NT2/D1 (cell line): Measurements from ENCODE around the gene ZNF618.

Source experiments
- DNase-seq: peaks from one replicate; pipeline ENCODE4 v3.0.0-alpha.2; 2011; ENCODE audit warnings: low read depth, low spot score
- H3K27me3 ChIP-seq: 2 replicates; pipeline ENCODE4 v1.6.0; 2011; ENCODE audit warnings: mild to moderate bottlenecking; ENCODE audit not compliant: insufficient read length, insufficient read depth
- H3K36me3 ChIP-seq: 2 replicates; pipeline ENCODE4 v1.6.1; 2011; ENCODE audit warnings: mild to moderate bottlenecking, low read length, mixed read lengths; ENCODE audit not compliant: insufficient read depth, insufficient read length
- H3K4me1 ChIP-seq: 2 replicates; pipeline ENCODE4 v1.5.1; 2011; ENCODE audit not compliant: insufficient read depth, insufficient read length
- H3K4me3 ChIP-seq: 2 replicates; pipeline ENCODE4 v1.5.1; 2011; ENCODE audit warnings: low read depth; ENCODE audit not compliant: insufficient read length
- H3K9ac ChIP-seq: 2 replicates; pipeline ENCODE4 v1.6.0; 2011; ENCODE audit warnings: low read depth; ENCODE audit not compliant: insufficient read length
- H3K9me3 ChIP-seq: 2 replicates; pipeline ENCODE4 v1.5.1; 2011; ENCODE audit warnings: mild to moderate bottlenecking, low read length; ENCODE audit not compliant: insufficient read depth
- SUZ12 ChIP-seq: IDR thresholded peaks from 2 replicates; pipeline ENCODE4 v1.6.1; 2011; ENCODE audit not compliant: insufficient read length, insufficient read depth; ENCODE audit errors: extremely low read depth
- YY1 ChIP-seq: IDR thresholded peaks from 2 replicates; pipeline ENCODE4 v1.6.1; 2011; ENCODE audit not compliant: insufficient read length, insufficient read depth
- ZNF274 ChIP-seq: IDR thresholded peaks from 2 replicates; pipeline ENCODE4 v1.6.1; 2011; ENCODE audit warnings: mild to moderate bottlenecking, low read depth, low read length

ZNF618 gene

GRCh38 chr9:114098021-114098935, 222.2 kb downstream of the ZNF618 start:
- H3K4me3 ChIP-seq = peak overlapping the region; percentile 64
- peaks cover 11% of the 10 kb centered on the region for H3K4me1 ChIP-seq
- H3K9ac ChIP-seq = peak overlapping the region; percentile 79
- peaks cover 16% of the 10 kb centered on the region for H3K9me3 ChIP-seq
- DNase-seq = peak; percentile 63
- no peak for TF ChIP-seq SUZ12
- TF ChIP-seq ZNF274 = no peak
- no peak for TF ChIP-seq YY1
- no peaks in the 10 kb centered on the region for H3K36me3 ChIP-seq
- H3K27me3 ChIP-seq = peaks cover 17% of the 10 kb centered on the region

GRCh38 chr9:114098936-114099668, 223.0 kb downstream of the ZNF618 start, which contains the start of gene KIF12:
TSS of gene KIF12 (minus strand) at chr9:114099292. CDS start at chr9:114099276, 16 bp downstream.
- Histone ChIP-seq H3K27me3 (peaks cover 17% of the 10 kb centered on the region), H3K4me3 (peak within 1 kb of the TSS; percentile 64), H3K9ac (peak within 1 kb of the TSS; percentile 79), H3K9me3 (peaks cover 17% of the 10 kb centered on the region), H3K4me1 (peaks cover 11% of the 10 kb centered on the region), H3K36me3 (no peaks in the 10 kb centered on the region)
- no peak for DNase-seq
- TF ChIP-seq YY1 (no peak), SUZ12 (no peak), ZNF274 (no peak)

GRCh38 chr9:114099669-114100270, 223.7 kb downstream of the ZNF618 start:
- H3K9me3 ChIP-seq = peaks cover 17% of the 10 kb centered on the region
- no peak for DNase-seq
- peaks cover 17% of the 10 kb centered on the region for H3K27me3 ChIP-seq
- peaks cover 11% of the 10 kb centered on the region for H3K4me1 ChIP-seq
- H3K9ac ChIP-seq = no peak overlapping the region
- TF ChIP-seq YY1 (no peak), ZNF274 (no peak), SUZ12 (no peak)
- H3K36me3 ChIP-seq = no peaks in the 10 kb centered on the region
- peak overlapping the region; percentile 64 for H3K4me3 ChIP-seq

- Histone ChIP-seq H3K27me3 (peaks cover 17% of the 10 kb centered on the region), H3K9me3 (peaks cover 17% of the 10 kb centered on the region), H3K9ac (no peak overlapping the region), H3K4me1 (peaks cover 11% of the 10 kb centered on the region), H3K4me3 (no peak overlapping the region), H3K36me3 (no peaks in the 10 kb centered on the region)
- no peak for DNase-seq
- TF ChIP-seq SUZ12 (no peak), YY1 (no peak), ZNF274 (no peak)
These were observed 224.4 kb downstream of the ZNF618 start for GRCh38 chr9:114100536-114100935.

GRCh38 chr9:114102484-114102883, 226.4 kb downstream of the ZNF618 start:
- no peaks in the 10 kb centered on the region for H3K36me3 ChIP-seq
- no peak overlapping the region for H3K4me3 ChIP-seq
- peaks cover 17% of the 10 kb centered on the region for H3K27me3 ChIP-seq
- TF ChIP-seq ZNF274 (no peak), SUZ12 (no peak)
- H3K9me3 ChIP-seq = peaks cover 17% of the 10 kb centered on the region
- H3K4me1 ChIP-seq = peaks cover 7% of the 10 kb centered on the region
- H3K9ac ChIP-seq = no peak overlapping the region
- DNase-seq = no peak

GRCh38 chr9:114105236-114105635, 229.1 kb downstream of the ZNF618 start:
- peaks cover 11% of the 10 kb centered on the region for H3K4me1 ChIP-seq
- TF ChIP-seq YY1 = no peak
- no peak for TF ChIP-seq SUZ12
- TF ChIP-seq ZNF274 = no peak
- H3K27me3 ChIP-seq = peaks cover 5% of the 10 kb centered on the region
- no peak for DNase-seq
- no peaks in the 10 kb centered on the region for H3K36me3 ChIP-seq
- H3K4me3 ChIP-seq = no peak overlapping the region
- peaks cover 17% of the 10 kb centered on the region for H3K9me3 ChIP-seq
- no peak overlapping the region for H3K9ac ChIP-seq
